Measurements from ENCODE around the gene CEP55. TPM values are rescaled to one million over a fixed set of nuclear protein-coding genes. Genes with fewer than 3 reads are reported as not detected.

The CEP55 gene
- total RNA-seq, 2 donors from 2014 or later, result 0.24 to 1.8 TPM

GRCh38 chr10:93498166-93498565 is 1.8 kb downstream of the CEP55 start:
- Histone ChIP-seq H3K27me3 (no peaks in the 10 kb centered on the region), H3K4me3 (no peak overlapping the region), H3K9me3 (no peaks in the 10 kb centered on the region), H3K4me1 (peaks cover 0 to 10% of the 10 kb centered on the region in 2 donors), H3K27ac (no peak overlapping the region), H3K36me3 (no peaks in the 10 kb centered on the region)
- TF ChIP-seq, protein P1, sequence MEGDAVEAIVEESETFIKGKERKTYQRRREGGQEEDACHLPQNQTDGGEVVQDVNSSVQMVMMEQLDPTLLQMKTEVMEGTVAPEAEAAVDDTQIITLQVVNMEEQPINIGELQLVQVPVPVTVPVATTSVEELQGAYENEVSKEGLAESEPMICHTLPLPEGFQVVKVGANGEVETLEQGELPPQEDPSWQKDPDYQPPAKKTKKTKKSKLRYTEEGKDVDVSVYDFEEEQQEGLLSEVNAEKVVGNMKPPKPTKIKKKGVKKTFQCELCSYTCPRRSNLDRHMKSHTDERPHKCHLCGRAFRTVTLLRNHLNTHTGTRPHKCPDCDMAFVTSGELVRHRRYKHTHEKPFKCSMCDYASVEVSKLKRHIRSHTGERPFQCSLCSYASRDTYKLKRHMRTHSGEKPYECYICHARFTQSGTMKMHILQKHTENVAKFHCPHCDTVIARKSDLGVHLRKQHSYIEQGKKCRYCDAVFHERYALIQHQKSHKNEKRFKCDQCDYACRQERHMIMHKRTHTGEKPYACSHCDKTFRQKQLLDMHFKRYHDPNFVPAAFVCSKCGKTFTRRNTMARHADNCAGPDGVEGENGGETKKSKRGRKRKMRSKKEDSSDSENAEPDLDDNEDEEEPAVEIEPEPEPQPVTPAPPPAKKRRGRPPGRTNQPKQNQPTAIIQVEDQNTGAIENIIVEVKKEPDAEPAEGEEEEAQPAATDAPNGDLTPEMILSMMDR (IDR thresholded peaks at IDR 0.05), result no peak
- DNase-seq (ENCODE audit: low spot score), result no peak

DNA sequence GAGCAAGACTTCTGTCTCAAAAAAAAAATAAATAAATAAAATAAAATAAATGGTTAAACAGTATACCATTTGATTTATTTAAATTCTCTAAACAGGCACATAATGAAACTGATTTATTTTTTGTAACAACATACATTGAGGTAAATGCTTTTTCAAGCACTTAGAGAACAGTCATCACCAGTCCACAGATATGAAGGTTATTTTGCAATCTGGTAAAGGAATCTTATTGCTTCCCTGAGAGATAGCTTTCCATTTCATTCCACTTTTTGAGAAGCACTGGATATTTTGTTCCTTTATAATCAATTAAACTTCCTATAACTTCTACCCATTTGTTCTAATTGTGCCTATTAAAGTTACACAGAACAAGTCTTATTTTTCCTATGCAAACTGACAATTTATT is 5.2 kb downstream of the CEP55 start:
- DNase-seq (ENCODE audit: low spot score), result no peak
- Histone ChIP-seq H3K36me3 (no peaks in the 10 kb centered on the region), H3K4me1 (peaks cover 0 to 3% of the 10 kb centered on the region in 2 donors), H3K27me3 (no peaks in the 10 kb centered on the region), H3K4me3 (no peak overlapping the region), H3K9me3 (no peaks in the 10 kb centered on the region), H3K27ac (no peak overlapping the region)
- TF ChIP-seq, protein P1 (IDR thresholded peaks at IDR 0.05), result no peak

DNA sequence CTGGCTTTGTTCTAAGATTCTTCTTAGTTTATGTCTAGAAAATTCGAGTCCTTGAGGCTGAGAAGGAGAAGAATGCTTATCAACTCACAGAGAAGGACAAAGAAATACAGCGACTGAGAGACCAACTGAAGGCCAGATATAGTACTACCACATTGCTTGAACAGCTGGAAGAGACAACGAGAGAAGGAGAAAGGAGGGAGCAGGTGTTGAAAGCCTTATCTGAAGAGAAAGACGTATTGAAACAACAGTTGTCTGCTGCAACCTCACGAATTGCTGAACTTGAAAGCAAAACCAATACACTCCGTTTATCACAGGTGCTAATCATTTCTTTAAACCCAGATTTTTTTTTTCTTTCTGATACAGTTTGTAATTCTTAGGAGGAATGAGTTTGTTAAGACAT is 6.7 kb downstream of the CEP55 start:
- TF ChIP-seq, protein P1 (IDR thresholded peaks at IDR 0.05), result no peak
- no peaks in the 10 kb centered on the region for H3K4me1 ChIP-seq
- no peak overlapping the region for H3K27ac ChIP-seq
- no peaks in the 10 kb centered on the region for H3K36me3 ChIP-seq
- DNase-seq (ENCODE audit: low spot score), result no peak
- no peak overlapping the region for H3K4me3 ChIP-seq
- no peaks in the 10 kb centered on the region for H3K27me3 ChIP-seq
- H3K9me3 ChIP-seq, result no peaks in the 10 kb centered on the region

GRCh38 chr10:93505075-93505474 is 8.7 kb downstream of the CEP55 start:
- DNase-seq (ENCODE audit: low spot score), result no peak
- Histone ChIP-seq H3K27ac (no peak overlapping the region), H3K4me3 (no peak overlapping the region), H3K4me1 (no peaks in the 10 kb centered on the region), H3K27me3 (no peaks in the 10 kb centered on the region), H3K36me3 (no peaks in the 10 kb centered on the region), H3K9me3 (no peaks in the 10 kb centered on the region)
- TF ChIP-seq, protein P1 (IDR thresholded peaks at IDR 0.05), result no peak

- H3K4me3 ChIP-seq, result no peak overlapping the region
- no peak for DNase-seq (ENCODE audit: low spot score)
- H3K27me3 ChIP-seq, result no peaks in the 10 kb centered on the region
- TF ChIP-seq, protein P1 (IDR thresholded peaks at IDR 0.05), result no peak
- no peak overlapping the region for H3K27ac ChIP-seq
- H3K36me3 ChIP-seq, result no peaks in the 10 kb centered on the region
- no peaks in the 10 kb centered on the region for H3K9me3 ChIP-seq
- peaks cover 0 to 4% of the 10 kb centered on the region in 2 donors for H3K4me1 ChIP-seq
These were observed 13.4 kb downstream of the CEP55 start for GRCh38 chr10:93509816-93510215.

DNA sequence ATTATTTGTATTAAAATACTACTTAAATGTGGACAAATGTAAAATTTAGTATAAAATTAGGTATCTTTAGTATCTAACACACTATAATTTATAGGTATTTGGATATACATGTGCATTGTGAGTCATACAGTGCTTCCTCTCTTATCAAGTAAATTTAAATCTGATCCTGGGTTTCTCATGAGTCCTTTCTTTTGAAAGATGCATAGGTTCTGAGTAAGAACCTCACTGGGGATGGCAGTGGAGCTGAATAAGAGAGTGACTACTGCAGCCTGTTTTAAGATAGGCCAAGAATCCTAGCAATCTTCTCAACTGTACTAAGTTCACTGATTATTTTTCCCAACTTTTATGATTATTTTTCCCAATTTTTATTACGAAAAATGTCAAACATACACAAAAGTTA is 16.2 kb downstream of the CEP55 start:
- Histone ChIP-seq H3K27me3 (no peaks in the 10 kb centered on the region), H3K4me1 (peaks cover 0 to 4% of the 10 kb centered on the region in 2 donors), H3K9me3 (no peaks in the 10 kb centered on the region), H3K36me3 (no peaks in the 10 kb centered on the region), H3K27ac (no peak overlapping the region), H3K4me3 (no peak overlapping the region)
- no peak for DNase-seq (ENCODE audit: low spot score)
- TF ChIP-seq, protein P1 (IDR thresholded peaks at IDR 0.05), result no peak
